Kidney epithelial cell (primary cell): ENCODE data around the gene TRIP6. TPM values are rescaled to one million over a fixed set of nuclear protein-coding genes. Genes with fewer than 3 reads are reported as not detected.

Experiments
- DNase-seq: peaks from one replicate; pipeline ENCODE4 v3.0.0-alpha.2; 2010; ENCODE audit warnings: low read depth
- H3K27me3 ChIP-seq: 2 replicates; pipeline ENCODE4 v1.6.0; 2011; ENCODE audit warnings: low read length; ENCODE audit not compliant: control insufficient read depth, insufficient read depth
- H3K36me3 ChIP-seq: 2 replicates; pipeline ENCODE4 v1.5.1; 2011; ENCODE audit warnings: low read length; ENCODE audit not compliant: control insufficient read depth, insufficient read depth
- H3K4me3 ChIP-seq: 2 replicates; pipeline ENCODE4 v1.5.1; 2011; ENCODE audit warnings: low read depth, mild to moderate bottlenecking, control low read depth, low read length
- total RNA-seq: library from RNA; depleted of rRNA; stranded (reverse); fragments of >200 nt; gene quantifications from 2 replicates; pipeline ENCODE4 v1.2.3, GENCODE V29; 2015
- TF ChIP-seq, protein P1 (sequence below): IDR thresholded peaks from 2 replicates; pipeline ENCODE4 v1.5.1; 2011; ENCODE audit warnings: mild to moderate bottlenecking, moderate library complexity, low read length, control low read depth, inconsistent platforms; ENCODE audit not compliant: insufficient read depth, poor library complexity, severe bottlenecking

TRIP6 gene
- total RNA-seq, 1 donor from 2014 or later = 114 TPM

GRCh38 chr7:100859856-100860255, 7.3 kb upstream of the TRIP6 start:
- TF ChIP-seq, protein P1, sequence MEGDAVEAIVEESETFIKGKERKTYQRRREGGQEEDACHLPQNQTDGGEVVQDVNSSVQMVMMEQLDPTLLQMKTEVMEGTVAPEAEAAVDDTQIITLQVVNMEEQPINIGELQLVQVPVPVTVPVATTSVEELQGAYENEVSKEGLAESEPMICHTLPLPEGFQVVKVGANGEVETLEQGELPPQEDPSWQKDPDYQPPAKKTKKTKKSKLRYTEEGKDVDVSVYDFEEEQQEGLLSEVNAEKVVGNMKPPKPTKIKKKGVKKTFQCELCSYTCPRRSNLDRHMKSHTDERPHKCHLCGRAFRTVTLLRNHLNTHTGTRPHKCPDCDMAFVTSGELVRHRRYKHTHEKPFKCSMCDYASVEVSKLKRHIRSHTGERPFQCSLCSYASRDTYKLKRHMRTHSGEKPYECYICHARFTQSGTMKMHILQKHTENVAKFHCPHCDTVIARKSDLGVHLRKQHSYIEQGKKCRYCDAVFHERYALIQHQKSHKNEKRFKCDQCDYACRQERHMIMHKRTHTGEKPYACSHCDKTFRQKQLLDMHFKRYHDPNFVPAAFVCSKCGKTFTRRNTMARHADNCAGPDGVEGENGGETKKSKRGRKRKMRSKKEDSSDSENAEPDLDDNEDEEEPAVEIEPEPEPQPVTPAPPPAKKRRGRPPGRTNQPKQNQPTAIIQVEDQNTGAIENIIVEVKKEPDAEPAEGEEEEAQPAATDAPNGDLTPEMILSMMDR = no peak
- Histone ChIP-seq H3K27me3 (no peaks in the 10 kb centered on the region), H3K4me3 (no peak overlapping the region), H3K36me3 (no peaks in the 10 kb centered on the region)
- DNase-seq = no peak

GRCh38 chr7:100860702-100861615, 6.2 kb upstream of the TRIP6 start:
- Histone ChIP-seq H3K36me3 (no peaks in the 10 kb centered on the region), H3K4me3 (no peak overlapping the region), H3K27me3 (no peaks in the 10 kb centered on the region)
- TF ChIP-seq, protein P1 = no peak
- no peak for DNase-seq

DNA sequence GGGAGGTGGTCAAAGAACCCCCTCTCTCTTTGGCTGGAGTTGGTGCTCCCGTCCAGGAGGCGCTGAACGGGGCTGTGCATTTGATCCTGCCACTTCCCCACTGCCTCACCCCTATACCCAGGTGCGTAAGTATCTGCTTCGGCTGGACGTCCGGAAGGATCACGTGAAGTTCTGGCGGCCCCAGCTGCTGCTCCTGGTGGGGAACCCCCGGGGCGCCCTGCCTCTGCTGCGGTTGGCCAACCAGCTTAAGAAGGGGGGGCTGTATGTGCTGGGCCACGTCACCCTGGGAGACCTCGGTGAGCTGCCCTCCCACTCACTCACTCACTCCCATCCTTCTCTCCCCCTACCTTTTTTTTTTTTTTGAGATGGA, 5.6 kb upstream of the TRIP6 start:
- H3K4me3 ChIP-seq = no peak overlapping the region
- H3K36me3 ChIP-seq = no peaks in the 10 kb centered on the region
- no peaks in the 10 kb centered on the region for H3K27me3 ChIP-seq
- DNase-seq = no peak
- TF ChIP-seq, protein P1 = no peak

DNA sequence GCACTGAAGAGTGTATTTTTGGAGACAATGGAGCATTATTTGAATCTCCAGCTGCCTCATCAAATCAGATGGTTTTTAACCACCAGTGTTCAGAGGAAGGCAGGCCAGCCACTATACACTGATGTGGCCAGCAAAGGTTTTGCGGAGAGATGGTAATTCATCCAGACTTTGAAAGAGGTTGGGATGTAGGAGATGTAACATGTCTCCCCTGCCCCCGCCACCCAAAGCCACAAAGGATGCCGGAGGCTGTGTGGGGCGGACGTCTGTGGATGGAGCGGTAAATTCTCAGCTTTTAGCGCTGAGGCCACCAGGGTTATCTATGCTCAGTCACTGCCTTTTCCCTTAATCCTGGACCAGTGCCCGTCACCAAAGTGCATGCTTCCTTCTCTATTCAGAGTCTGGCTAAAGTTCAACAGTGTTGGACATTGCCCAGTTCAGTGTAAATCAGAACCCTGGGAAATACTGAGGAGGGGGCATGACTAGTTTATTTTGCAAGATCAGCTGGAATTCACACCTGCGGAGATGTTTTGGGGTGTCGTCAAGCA, 3.7 kb upstream of the TRIP6 start:
- no peaks in the 10 kb centered on the region for H3K27me3 ChIP-seq
- H3K4me3 ChIP-seq = no peak overlapping the region
- H3K36me3 ChIP-seq = no peaks in the 10 kb centered on the region
- TF ChIP-seq, protein P1 = no peak
- DNase-seq = no peak

GRCh38 chr7:100864263-100864845, 2.8 kb upstream of the TRIP6 start:
- no peaks in the 10 kb centered on the region for H3K36me3 ChIP-seq
- TF ChIP-seq, protein P1 = no peak
- H3K4me3 ChIP-seq = no peak overlapping the region
- DNase-seq = no peak
- H3K27me3 ChIP-seq = no peaks in the 10 kb centered on the region
